CD4-positive, alpha-beta memory T cell (primary cell): ENCODE measurements around the gene TMEM154. TPM values are rescaled to one million over a fixed set of nuclear protein-coding genes. Genes with fewer than 3 reads are reported as not detected.

Experiments
- CTCF ChIA-PET: fragments of 350-600 bp; sonication (Branson Sonifier 250); formaldehyde crosslinking; loops from one replicate; lab custom pipeline; 2021; ENCODE audit warnings: inconsistent platforms; ENCODE audit not compliant: partially characterized antibody; lab: Charles Lee
- POLR2A ChIA-PET: fragments of 350-600 bp; sonication (Branson Sonifier 250); formaldehyde crosslinking; loops from one replicate; lab custom pipeline; 2021; ENCODE audit not compliant: partially characterized antibody; lab: Charles Lee
- DNase-seq, 5 donors: peaks; one replicate each; pipeline versions ENCODE4 v3.0.0 to v3.0.0-alpha.2; 2020 to 2022; ENCODE audit warnings: mixed read lengths in 1 of 5
- H3K27ac ChIP-seq: one replicate; pipeline ENCODE4 v1.7.0; 2013; ENCODE audit warnings: low read depth, low read length
- H3K27me3 ChIP-seq: 2 replicates; pipeline ENCODE4 v1.7.0; 2013; ENCODE audit warnings: mild to moderate bottlenecking, low read length, moderate library complexity; ENCODE audit not compliant: insufficient read depth
- H3K36me3 ChIP-seq: 2 replicates; pipeline ENCODE4 v1.7.0; 2013; ENCODE audit warnings: mild to moderate bottlenecking, low read length, moderate library complexity; ENCODE audit not compliant: insufficient read depth
- H3K4me1 ChIP-seq: 2 replicates; pipeline ENCODE4 v1.7.0; 2013; ENCODE audit warnings: mild to moderate bottlenecking, low read length, moderate library complexity; ENCODE audit not compliant: insufficient read depth
- H3K4me3 ChIP-seq, 2 donors: one replicate each; pipeline ENCODE4 v1.7.0; 2013; ENCODE audit warnings: low read length in 2 of 2, mild to moderate bottlenecking in 1 of 2
- H3K9me3 ChIP-seq, 2 donors: one replicate each; pipeline ENCODE4 v1.7.0; 2013; ENCODE audit warnings: low read length in 2 of 2, control low read depth in 1 of 2; ENCODE audit not compliant: control insufficient read depth in 1 of 2
- H3K27ac Mint-ChIP-seq, 7 donors: one replicate each; pipeline ENCODE4 v1.8.0; 2020 to 2021; ENCODE audit warnings: mixed read lengths in 7 of 7, mild to moderate bottlenecking in 6 of 7, inconsistent platforms in 3 of 7, moderate library complexity in 3 of 7
- H3K27me3 Mint-ChIP-seq, 2 donors: one replicate each; pipeline ENCODE4 v1.8.0; 2020 to 2021; ENCODE audit warnings: mixed read lengths in 2 of 2
- H3K36me3 Mint-ChIP-seq, 2 donors: one replicate each; pipeline ENCODE4 v1.8.0; 2020 to 2021; ENCODE audit warnings: mixed read lengths in 2 of 2, inconsistent platforms in 1 of 2, mild to moderate bottlenecking in 1 of 2
- H3K4me1 Mint-ChIP-seq, 4 donors: one replicate each; pipeline ENCODE4 v1.8.0; 2020 to 2021; ENCODE audit warnings: mixed read lengths in 4 of 4, mild to moderate bottlenecking in 1 of 4
- H3K4me3 Mint-ChIP-seq, 8 donors: one replicate each; pipeline ENCODE4 v1.8.0; 2020 to 2021; ENCODE audit warnings: mixed read lengths in 8 of 8, mild to moderate bottlenecking in 7 of 8, moderate library complexity in 6 of 8, inconsistent platforms in 3 of 8
- H3K9me3 Mint-ChIP-seq, 8 donors: one replicate each; pipeline ENCODE4 v1.8.0; 2020 to 2021; ENCODE audit warnings: mixed read lengths in 8 of 8, mild to moderate bottlenecking in 5 of 8, inconsistent platforms in 3 of 8, moderate library complexity in 1 of 8
- intact Hi-C: fragments of 100-400 bp; cut with micrococcal nuclease; formaldehyde crosslinking; loops from one replicate; pipeline ENCODE4 v1.15.1; 2023
- polyA plus RNA-seq, 2 donors: library from polyadenylated mRNA; unstranded; fragments of 300-500 nt; fragmentation: Illumina TruSeq; gene quantifications; one replicate each; pipeline ENCODE4 v1.2.3, GENCODE V29; 2021
- total RNA-seq, 2 experiments: library from RNA; stranded (reverse); gene quantifications; one replicate each; pipeline ENCODE4 v1.2.3, GENCODE V29; 2021

TMEM154 gene
- total and polyA plus RNA-seq, 4 experiments from 2014 or later: 35.2 to 46.7 (median 40.3) TPM

DNA sequence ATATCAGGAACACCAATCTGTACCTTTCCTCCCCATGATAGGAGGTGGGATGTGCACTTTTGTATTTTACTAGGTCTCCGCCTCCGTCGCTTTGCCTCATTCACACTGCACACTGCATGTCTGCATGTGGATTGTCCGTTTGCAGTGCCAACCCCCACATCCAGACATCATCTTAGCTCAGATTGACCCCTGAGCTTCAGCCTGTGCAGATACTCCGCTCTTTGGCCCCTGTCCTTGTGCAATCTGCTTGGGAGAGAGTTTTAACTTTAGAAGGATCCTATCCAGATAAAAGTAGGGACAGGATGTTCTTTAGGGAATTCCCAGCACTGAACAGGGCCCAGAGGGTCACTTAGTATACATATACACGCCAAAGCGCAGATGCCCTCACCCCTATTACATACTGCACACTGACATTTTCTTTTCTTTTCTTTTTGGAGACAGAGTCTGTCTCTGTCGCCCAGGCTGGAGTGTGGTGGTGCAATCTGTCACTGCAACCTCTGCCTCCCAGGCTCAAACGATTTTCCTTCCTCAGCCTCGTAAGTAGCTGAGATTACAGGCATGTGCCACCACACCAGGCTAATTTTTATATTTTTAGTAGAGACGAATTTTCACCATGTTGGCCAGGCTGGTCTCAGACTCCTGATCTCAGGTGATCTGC is 100.6 kb downstream of the TMEM154 start:
- intact Hi-C loops: no loop called here
- peaks cover 0 to 3% (median 1%) of the 10 kb centered on the region in 4 donors for H3K4me1 Mint-ChIP-seq
- H3K4me3 Mint-ChIP-seq: no peak overlapping the region
- H3K27ac Mint-ChIP-seq: no peak overlapping the region
- H3K27me3 ChIP-seq: no peaks in the 10 kb centered on the region
- H3K9me3 ChIP-seq: no peaks in the 10 kb centered on the region
- no peak for DNase-seq
- CTCF ChIA-PET: interaction anchor here (0.5 to 1.2 kb wide), 3 partner anchors 64 to 1459 kb away, joined by 3 read pairs; no protein-coding TSS in a partner anchor
- H3K27me3 Mint-ChIP-seq: no peaks in the 10 kb centered on the region
- no peaks in the 10 kb centered on the region for H3K36me3 ChIP-seq
- POLR2A ChIA-PET: interaction anchor here (0.9 to 2.8 kb wide), 4 partner anchors 13 to 43 kb away, joined by 3 to 10 read pairs (median 6); partner anchors contain the start of gene FBXW7
- no peak overlapping the region for H3K4me3 ChIP-seq
- no peak overlapping the region for H3K27ac ChIP-seq
- H3K36me3 Mint-ChIP-seq: no peaks in the 10 kb centered on the region
- H3K9me3 Mint-ChIP-seq: peaks cover 0 to 4% (median 0%) of the 10 kb centered on the region in 8 donors
- H3K4me1 ChIP-seq: peaks cover 3% of the 10 kb centered on the region

DNA sequence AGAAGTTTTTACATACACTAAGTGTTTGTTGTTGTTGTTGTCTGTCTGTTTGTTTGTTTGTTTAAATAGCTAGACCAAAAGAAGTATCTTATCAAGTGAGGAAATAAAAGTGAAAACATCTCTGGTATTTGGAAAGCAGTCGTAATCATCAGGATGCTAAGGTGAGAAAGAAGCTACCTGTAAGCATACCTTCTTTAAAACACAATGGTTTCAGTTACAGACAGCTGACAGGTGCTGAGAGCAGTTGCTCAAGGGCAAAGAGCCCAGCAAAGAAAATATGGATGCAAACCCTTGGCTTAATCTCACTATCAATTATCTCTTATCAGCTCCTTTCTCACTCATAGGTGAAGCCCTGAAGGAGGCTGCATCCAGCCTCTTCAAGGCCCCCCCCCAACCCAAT is 101.1 kb downstream of the TMEM154 start:
- Histone ChIP-seq H3K27me3 (no peaks in the 10 kb centered on the region), H3K4me1 (peaks cover 3% of the 10 kb centered on the region), H3K36me3 (no peaks in the 10 kb centered on the region), H3K4me3 (no peak overlapping the region), H3K9me3 (no peaks in the 10 kb centered on the region), H3K27ac (no peak overlapping the region)
- Mint-ChIP-seq H3K36me3 (no peaks in the 10 kb centered on the region), H3K27me3 (no peaks in the 10 kb centered on the region), H3K4me3 (no peak overlapping the region), H3K9me3 (peaks cover 0 to 4% (median 0%) of the 10 kb centered on the region in 8 donors), H3K4me1 (peaks cover 0 to 3% (median 0%) of the 10 kb centered on the region in 4 donors), H3K27ac (no peak overlapping the region)
- CTCF ChIA-PET: interaction anchor here (0.5 to 1.2 kb wide), 2 partner anchors 64 to 1459 kb away, joined by 3 read pairs; no protein-coding TSS in a partner anchor
- no peak for DNase-seq
- POLR2A ChIA-PET: interaction anchor here (0.9 to 2.8 kb wide), 2 partner anchors 24 to 42 kb away, joined by 3 to 10 read pairs; partner anchors contain the start of gene FBXW7
- intact Hi-C loops: no loop called here

DNA sequence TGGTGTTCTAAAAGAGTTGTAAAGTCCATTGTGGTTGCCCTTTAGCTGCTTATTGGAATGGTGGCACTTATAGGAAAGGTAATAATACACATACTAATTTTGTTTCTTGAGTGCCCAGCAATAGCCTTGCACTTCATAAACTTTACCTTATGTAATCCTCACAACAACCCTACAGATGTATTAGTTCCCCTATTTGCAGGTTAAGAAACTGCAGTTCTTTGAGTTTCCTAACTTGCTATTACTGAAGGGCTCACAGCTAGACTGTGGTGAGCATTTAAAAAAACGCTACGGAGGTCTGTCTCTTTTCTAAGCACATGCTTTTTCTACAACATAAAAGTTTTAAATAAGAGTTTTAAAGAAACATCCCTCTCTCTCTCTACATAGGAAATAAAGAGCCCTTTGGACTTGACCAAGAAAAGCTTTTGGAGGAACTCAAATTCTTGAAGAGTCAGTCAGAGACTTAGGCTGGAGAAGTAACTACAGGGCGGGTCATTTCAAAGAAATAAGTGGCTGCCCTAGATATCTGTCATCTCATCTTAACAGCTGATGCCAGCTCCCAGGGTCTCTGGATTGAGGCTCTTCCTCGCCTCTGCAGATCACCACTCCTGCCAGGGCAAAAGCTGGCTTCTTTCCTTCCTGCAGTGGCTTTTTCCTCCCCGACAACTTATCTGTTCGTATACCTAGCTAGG is 101.9 kb downstream of the TMEM154 start:
- Histone ChIP-seq H3K36me3 (no peaks in the 10 kb centered on the region), H3K9me3 (no peaks in the 10 kb centered on the region), H3K27me3 (no peaks in the 10 kb centered on the region), H3K4me1 (peaks cover 3% of the 10 kb centered on the region), H3K27ac (no peak overlapping the region), H3K4me3 (no peak overlapping the region)
- no peaks in the 10 kb centered on the region for H3K27me3 Mint-ChIP-seq
- ChIA-PET POLR2A (interaction anchor here (2.8 kb wide), 1 partner anchor 41 kb away, joined by 10 read pairs; the partner anchor contains the start of gene FBXW7), CTCF (interaction anchor here (1.2 kb wide), 2 partner anchors 65 to 77 kb away, joined by 3 read pairs; no protein-coding TSS in a partner anchor)
- peaks cover 0 to 3% (median 0%) of the 10 kb centered on the region in 4 donors for H3K4me1 Mint-ChIP-seq
- H3K4me3 Mint-ChIP-seq: no peak overlapping the region
- no peak for DNase-seq
- no peaks in the 10 kb centered on the region for H3K36me3 Mint-ChIP-seq
- no peak overlapping the region for H3K27ac Mint-ChIP-seq
- peaks cover 0 to 2% (median 0%) of the 10 kb centered on the region in 8 donors for H3K9me3 Mint-ChIP-seq
- intact Hi-C loops: no loop called here

DNA sequence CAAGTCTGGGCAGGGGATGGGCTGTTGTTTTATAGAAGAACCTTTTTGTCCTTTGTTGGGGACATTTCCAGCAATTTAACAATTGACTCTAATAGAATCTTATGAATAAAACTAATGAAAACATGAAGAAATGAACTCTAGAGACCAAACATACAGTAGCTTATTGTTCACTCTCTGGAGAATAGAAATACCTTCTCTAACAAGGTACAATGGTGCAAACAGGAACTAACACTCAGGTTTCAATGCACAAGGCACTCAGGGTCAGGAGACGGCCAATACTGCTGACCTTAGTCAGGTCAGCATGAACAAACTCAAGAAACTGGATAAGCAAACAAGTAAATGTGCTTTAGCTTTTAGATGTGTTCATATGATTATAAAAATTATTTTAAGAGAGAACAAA is 104.3 kb downstream of the TMEM154 start:
- peaks cover 0 to 1% (median 0%) of the 10 kb centered on the region in 4 donors for H3K4me1 Mint-ChIP-seq
- intact Hi-C loops: no loop called here
- POLR2A ChIA-PET: no interaction called here

DNA sequence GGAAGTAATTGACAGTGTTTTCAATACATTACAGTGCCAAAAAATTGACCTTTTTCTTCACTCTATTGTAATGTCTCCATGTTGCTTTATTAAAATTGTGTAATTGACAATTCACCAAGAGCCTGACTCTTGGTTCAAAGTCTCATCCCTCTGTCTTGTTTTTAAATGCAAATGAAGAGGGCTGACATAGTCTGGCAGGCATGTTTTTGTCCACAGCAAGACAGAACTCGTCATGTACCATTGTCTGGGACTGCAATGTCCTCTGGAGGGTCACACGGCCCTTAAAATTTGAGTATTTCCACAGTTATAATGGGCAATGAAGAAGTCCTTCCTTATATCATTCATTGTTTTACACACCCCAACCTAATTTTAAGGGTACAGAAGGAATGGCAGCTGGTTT is 105.9 kb downstream of the TMEM154 start:
- intact Hi-C loops: no loop called here
- DNase-seq: no peak
- ChIA-PET POLR2A (no interaction called here), CTCF (no interaction called here)
- Mint-ChIP-seq H3K9me3 (peaks cover 0 to 2% (median 0%) of the 10 kb centered on the region in 8 donors), H3K27me3 (no peaks in the 10 kb centered on the region), H3K36me3 (no peaks in the 10 kb centered on the region), H3K4me1 (peaks cover 0 to 1% (median 0%) of the 10 kb centered on the region in 4 donors), H3K4me3 (no peak overlapping the region), H3K27ac (no peak overlapping the region)
- no peaks in the 10 kb centered on the region for H3K27me3 ChIP-seq
- no peaks in the 10 kb centered on the region for H3K9me3 ChIP-seq
- no peak overlapping the region for H3K4me3 ChIP-seq
- H3K27ac ChIP-seq: no peak overlapping the region
- no peaks in the 10 kb centered on the region for H3K4me1 ChIP-seq
- no peaks in the 10 kb centered on the region for H3K36me3 ChIP-seq

More for the DNA sequence above, 104.3 kb downstream of the TMEM154 start:
- no peaks in the 10 kb centered on the region for H3K36me3 ChIP-seq
- no peaks in the 10 kb centered on the region for H3K27me3 ChIP-seq
- CTCF ChIA-PET: no interaction called here
- peaks cover under 1% of the 10 kb centered on the region for H3K4me1 ChIP-seq
- H3K27ac ChIP-seq: no peak overlapping the region
- Mint-ChIP-seq H3K36me3 (no peaks in the 10 kb centered on the region), H3K27ac (no peak overlapping the region), H3K4me3 (no peak overlapping the region), H3K9me3 (peaks cover 0 to 2% (median 0%) of the 10 kb centered on the region in 8 donors), H3K27me3 (no peaks in the 10 kb centered on the region)
- DNase-seq: no peak
- no peaks in the 10 kb centered on the region for H3K9me3 ChIP-seq
- H3K4me3 ChIP-seq: no peak overlapping the region

DNA sequence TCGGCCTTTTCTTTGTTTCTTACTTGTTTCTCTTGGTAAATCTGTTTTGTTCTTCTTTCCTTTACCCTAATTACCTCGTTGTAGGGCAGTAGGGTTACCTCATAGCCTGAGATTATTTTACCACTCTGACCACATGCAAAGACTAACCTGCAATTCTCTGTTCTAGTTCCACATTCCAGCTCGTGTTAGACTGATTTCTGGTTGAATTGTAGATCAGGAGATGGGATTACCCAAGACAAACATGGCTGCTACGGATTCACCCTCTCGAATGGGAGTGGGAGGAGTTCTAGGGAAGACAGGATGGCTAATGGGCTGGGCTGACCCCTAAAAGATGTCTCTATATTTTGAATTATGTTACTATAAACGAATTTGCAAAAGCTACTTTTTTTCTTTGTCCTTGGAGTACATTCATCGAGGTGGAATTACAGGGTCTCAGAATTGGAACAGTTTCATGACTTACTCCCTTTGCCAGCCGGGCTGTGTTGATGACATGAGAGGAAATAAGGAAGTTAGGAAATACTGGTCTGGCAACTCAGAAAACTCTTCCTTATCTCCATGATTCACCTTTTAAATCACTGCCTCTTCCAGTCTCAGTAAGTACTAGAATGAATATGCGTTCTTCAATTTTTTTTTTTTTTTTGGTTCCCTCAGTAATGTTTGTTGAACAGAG is 107.2 kb downstream of the TMEM154 start:
- no peak overlapping the region for H3K4me3 Mint-ChIP-seq
- H3K36me3 Mint-ChIP-seq: no peaks in the 10 kb centered on the region
- no peaks in the 10 kb centered on the region for H3K4me1 ChIP-seq
- H3K27ac Mint-ChIP-seq: peak overlapping the region in 1 of 7 donors; percentile 31
- H3K36me3 ChIP-seq: no peaks in the 10 kb centered on the region
- ChIA-PET POLR2A (no interaction called here), CTCF (interaction anchor here (0.9 kb wide), 1 partner anchor 12 kb away, joined by 3 read pairs; no protein-coding TSS in a partner anchor)
- no peaks in the 10 kb centered on the region for H3K27me3 ChIP-seq
- no peak overlapping the region for H3K4me3 ChIP-seq
- no peaks in the 10 kb centered on the region for H3K27me3 Mint-ChIP-seq
- no peak for DNase-seq
- peaks cover 0 to 2% (median 0%) of the 10 kb centered on the region in 8 donors for H3K9me3 Mint-ChIP-seq
- H3K9me3 ChIP-seq: no peaks in the 10 kb centered on the region
- intact Hi-C loops: no loop called here
- no peaks in the 10 kb centered on the region for H3K4me1 Mint-ChIP-seq
- H3K27ac ChIP-seq: no peak overlapping the region

DNA sequence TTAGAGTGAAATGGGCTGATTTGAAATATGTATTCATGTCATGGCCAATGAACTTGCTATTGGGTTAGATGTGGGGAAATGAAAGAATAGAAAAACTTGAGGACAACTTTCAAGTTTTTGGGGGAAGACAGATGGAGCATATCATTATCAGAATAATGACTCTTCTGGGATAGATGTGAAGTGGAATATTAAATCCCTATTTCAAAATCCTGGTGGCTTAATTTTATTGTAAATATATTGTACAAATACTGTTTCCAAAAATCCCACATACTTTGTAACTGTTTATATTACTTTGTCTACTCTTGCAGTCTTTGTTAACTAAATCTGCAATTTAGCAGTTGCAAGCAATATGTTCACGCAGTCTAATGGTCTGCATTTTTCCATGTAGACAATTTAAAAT is 108.0 kb downstream of the TMEM154 start:
- ChIA-PET CTCF (no interaction called here), POLR2A (no interaction called here)
- peaks cover 0 to 2% (median 0%) of the 10 kb centered on the region in 8 donors for H3K9me3 Mint-ChIP-seq
- DNase-seq: no peak
- H3K36me3 ChIP-seq: no peaks in the 10 kb centered on the region
- H3K27ac Mint-ChIP-seq: no peak overlapping the region
- no peak overlapping the region for H3K27ac ChIP-seq
- intact Hi-C loops: no loop called here
- H3K4me3 Mint-ChIP-seq: no peak overlapping the region
- no peak overlapping the region for H3K4me3 ChIP-seq
- H3K4me1 ChIP-seq: no peaks in the 10 kb centered on the region
- no peaks in the 10 kb centered on the region for H3K27me3 ChIP-seq
- H3K36me3 Mint-ChIP-seq: no peaks in the 10 kb centered on the region
- no peaks in the 10 kb centered on the region for H3K9me3 ChIP-seq
- H3K27me3 Mint-ChIP-seq: no peaks in the 10 kb centered on the region
- H3K4me1 Mint-ChIP-seq: no peaks in the 10 kb centered on the region
